HEK293 (cell line): ENCODE data around the gene CFL1.

Experiments
- BCL11A ChIP-seq: fragments of 450-650 bp; formaldehyde crosslinking; IDR thresholded peaks from 2 replicates; pipeline ENCODE4 v1.5.1; 2016; ENCODE audit warnings: low read depth, missing biosample characterization, missing genetic modification characterization
- KLF10 ChIP-seq: fragments of 450-650 bp; IDR thresholded peaks from 2 replicates; pipeline ENCODE4 v1.5.1; 2018; ENCODE audit warnings: missing biosample characterization, mild to moderate bottlenecking, missing genetic modification characterization
- KLF9 ChIP-seq: fragments of 450-650 bp; formaldehyde crosslinking; IDR thresholded peaks from 2 replicates; pipeline ENCODE4 v1.5.1; 2016; ENCODE audit warnings: missing biosample characterization, missing genetic modification characterization, low read depth
- MZF1 ChIP-seq: fragments of 450-650 bp; formaldehyde crosslinking; IDR thresholded peaks from 2 replicates; pipeline ENCODE4 v1.5.1; 2017; ENCODE audit warnings: missing biosample characterization, missing genetic modification characterization, borderline replicate concordance
- REPIN1 ChIP-seq: fragments of 450-650 bp; formaldehyde crosslinking; IDR thresholded peaks from 2 replicates; pipeline ENCODE4 v1.5.1; 2017; ENCODE audit warnings: missing biosample characterization, missing genetic modification characterization, low read depth
- ZBTB8A ChIP-seq: fragments of 450-650 bp; formaldehyde crosslinking; IDR thresholded peaks from 2 replicates; pipeline ENCODE4 v1.5.1; 2016; ENCODE audit warnings: missing biosample characterization, missing genetic modification characterization
- ZNF311 ChIP-seq: fragments of 450-650 bp; formaldehyde crosslinking; IDR thresholded peaks from 2 replicates; pipeline ENCODE4 v1.5.1; 2017; ENCODE audit warnings: missing biosample characterization, missing genetic modification characterization, borderline replicate concordance
- ZNF404 ChIP-seq: fragments of 450-650 bp; formaldehyde crosslinking; IDR thresholded peaks from 2 replicates; pipeline ENCODE4 v1.5.1; 2017; ENCODE audit warnings: missing biosample characterization, missing genetic modification characterization
- ZNF416 ChIP-seq: fragments of 450-650 bp; formaldehyde crosslinking; IDR thresholded peaks from 2 replicates; pipeline ENCODE4 v1.5.1; 2016; ENCODE audit warnings: missing biosample characterization, missing genetic modification characterization
- ZNF423 ChIP-seq: fragments of 450-650 bp; formaldehyde crosslinking; IDR thresholded peaks from 2 replicates; pipeline ENCODE4 v1.5.1; 2016; ENCODE audit warnings: missing biosample characterization, missing genetic modification characterization
- ZNF473 ChIP-seq: fragments of 450-650 bp; formaldehyde crosslinking; IDR thresholded peaks from 2 replicates; pipeline ENCODE4 v1.5.1; 2017; ENCODE audit warnings: missing biosample characterization, missing genetic modification characterization
- ZNF514 ChIP-seq: fragments of 450-650 bp; formaldehyde crosslinking; IDR thresholded peaks from 2 replicates; pipeline ENCODE4 v1.5.1; 2016; ENCODE audit warnings: missing biosample characterization, missing genetic modification characterization
- ZNF530 ChIP-seq: fragments of 450-650 bp; formaldehyde crosslinking; IDR thresholded peaks from 2 replicates; pipeline ENCODE4 v1.5.1; 2016; ENCODE audit warnings: low read depth, missing biosample characterization, missing genetic modification characterization
- ZNF558 ChIP-seq: fragments of 450-650 bp; formaldehyde crosslinking; IDR thresholded peaks from 2 replicates; pipeline ENCODE4 v1.5.1; 2016; ENCODE audit warnings: missing biosample characterization, missing genetic modification characterization
- ZNF626 ChIP-seq: fragments of 450-650 bp; sonication (Bioruptor Pico); formaldehyde crosslinking; IDR thresholded peaks from 2 replicates; pipeline ENCODE4 v1.5.1; 2018; ENCODE audit warnings: missing biosample characterization, missing genetic modification characterization, inconsistent platforms
- ZNF707 ChIP-seq: fragments of 450-650 bp; formaldehyde crosslinking; IDR thresholded peaks from 2 replicates; pipeline ENCODE4 v1.5.1; 2016; ENCODE audit warnings: missing biosample characterization, missing genetic modification characterization
- ZNF776 ChIP-seq: fragments of 450-650 bp; formaldehyde crosslinking; IDR thresholded peaks from 2 replicates; pipeline ENCODE4 v1.5.0; 2017; ENCODE audit warnings: missing biosample characterization, missing genetic modification characterization, borderline replicate concordance
- ZSCAN16 ChIP-seq: fragments of 450-650 bp; formaldehyde crosslinking; IDR thresholded peaks from 2 replicates; pipeline ENCODE4 v1.5.1; 2016; ENCODE audit warnings: missing biosample characterization, missing genetic modification characterization
- ZSCAN30 ChIP-seq: fragments of 450-650 bp; IDR thresholded peaks from 2 replicates; pipeline ENCODE4 v1.5.1; 2018; ENCODE audit warnings: missing biosample characterization, mild to moderate bottlenecking, missing genetic modification characterization, moderate library complexity
- TF ChIP-seq, protein P1 (sequence below): fragments of 450-650 bp; formaldehyde crosslinking; IDR thresholded peaks from 2 replicates; pipeline ENCODE4 v1.5.1; 2017; ENCODE audit warnings: missing biosample characterization, missing genetic modification characterization
- TF ChIP-seq, protein P2 (sequence below): fragments of 450-650 bp; formaldehyde crosslinking; IDR thresholded peaks from 2 replicates; pipeline ENCODE4 v1.5.1; 2016; ENCODE audit warnings: missing biosample characterization, missing genetic modification characterization
- TF ChIP-seq, protein P3 (sequence below): fragments of 450-650 bp; formaldehyde crosslinking; IDR thresholded peaks from 2 replicates; pipeline ENCODE4 v1.5.1; 2016; ENCODE audit warnings: missing biosample characterization, missing genetic modification characterization
- TF ChIP-seq, protein P4 (sequence below): fragments of 450-650 bp; formaldehyde crosslinking; IDR thresholded peaks from 2 replicates; pipeline ENCODE4 v1.5.1; 2016; ENCODE audit warnings: missing biosample characterization, missing genetic modification characterization
- TF ChIP-seq, protein P5 (sequence below): fragments of 450-650 bp; formaldehyde crosslinking; IDR thresholded peaks from 2 replicates; pipeline ENCODE4 v1.5.1; 2016; ENCODE audit warnings: missing biosample characterization, missing genetic modification characterization
- TF ChIP-seq, protein P6 (sequence below): fragments of 450-650 bp; formaldehyde crosslinking; IDR thresholded peaks from 2 replicates; pipeline ENCODE4 v1.5.1; 2016; ENCODE audit warnings: missing biosample characterization, missing genetic modification characterization
- TF ChIP-seq, protein P7 (sequence below): fragments of 450-650 bp; formaldehyde crosslinking; IDR thresholded peaks from 2 replicates; pipeline ENCODE4 v1.5.1; 2016; ENCODE audit warnings: missing biosample characterization, missing genetic modification characterization

Gene CFL1

DNA sequence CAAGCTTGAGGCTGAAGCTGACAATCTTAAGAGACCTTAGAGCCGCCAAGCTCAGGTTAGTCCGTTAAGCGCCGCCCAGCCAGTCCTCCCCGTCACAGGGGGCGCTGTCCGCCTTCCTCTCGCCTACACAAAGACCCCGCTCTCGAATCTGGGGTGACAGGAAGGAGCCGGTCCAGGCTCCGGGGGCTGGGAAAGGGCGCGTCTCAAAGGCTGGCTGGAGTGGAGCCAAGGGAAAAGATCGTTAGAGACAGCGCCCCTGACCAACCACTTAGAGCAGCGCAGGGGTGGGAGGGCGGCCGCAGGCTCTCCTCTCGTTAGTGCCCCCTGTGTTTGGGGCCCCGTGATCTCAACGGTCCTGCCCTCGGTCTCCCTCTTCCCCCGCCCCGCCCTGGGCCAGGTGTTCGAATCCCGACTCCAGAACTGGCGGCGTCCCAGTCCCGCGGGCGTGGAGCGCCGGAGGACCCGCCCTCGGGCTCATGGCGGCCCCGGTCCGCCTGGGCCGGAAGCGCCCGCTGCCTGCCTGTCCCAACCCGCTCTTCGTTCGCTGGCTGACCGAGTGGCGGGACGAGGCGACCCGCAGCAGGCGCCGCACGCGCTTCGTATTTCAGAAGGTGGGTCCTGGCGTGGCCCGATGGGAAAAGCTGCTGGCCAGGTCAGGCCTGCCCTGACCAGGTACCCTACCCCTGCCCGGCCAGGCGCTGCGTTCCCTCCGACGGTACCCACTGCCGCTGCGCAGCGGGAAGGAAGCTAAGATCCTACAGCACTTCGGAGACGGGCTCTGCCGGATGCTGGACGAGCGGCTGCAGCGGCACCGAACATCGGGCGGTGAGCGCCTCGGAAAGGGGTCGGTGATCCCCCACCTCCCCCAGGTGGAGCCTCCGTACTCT lies 2.5 kb upstream of the CFL1 start, which contains the start of gene MUS81 (continued):
- TF ChIP-seq BCL11A (tag by site-specific recombination) (peak; percentile 21; the same call in 1 of the 2 replicates), ZNF514 (tag by site-specific recombination) (no peak), ZNF423 (tag by site-specific recombination) (0 out of 2 replicates have a peak, but pooled peaks have one; percentile 6), ZBTB8A (peak; percentile 100), ZNF626 (tag by site-specific recombination) (no peak), ZNF473 (tag by site-specific recombination) (no peak), ZNF776 (tag by site-specific recombination) (no peak), ZSCAN16 (tag by site-specific recombination) (no peak), ZNF404 (no peak), ZNF416 (tag by site-specific recombination) (no peak), MZF1 (no peak; the same call in 1 of the 2 replicates), KLF9 (tag by site-specific recombination) (peak; percentile 47; the same call in 1 of the 2 replicates), ZNF558 (tag by site-specific recombination) (peak; percentile 58; the same call in 1 of the 2 replicates), ZSCAN30 (tag by site-specific recombination) (peak; percentile 68), KLF10 (tag by site-specific recombination) (peak; percentile 99), ZNF311 (no peak), ZNF707 (tag by site-specific recombination) (no peak), REPIN1 (tag by site-specific recombination) (no peak), ZNF530 (tag by site-specific recombination) (no peak)
- TF ChIP-seq, protein P1, sequence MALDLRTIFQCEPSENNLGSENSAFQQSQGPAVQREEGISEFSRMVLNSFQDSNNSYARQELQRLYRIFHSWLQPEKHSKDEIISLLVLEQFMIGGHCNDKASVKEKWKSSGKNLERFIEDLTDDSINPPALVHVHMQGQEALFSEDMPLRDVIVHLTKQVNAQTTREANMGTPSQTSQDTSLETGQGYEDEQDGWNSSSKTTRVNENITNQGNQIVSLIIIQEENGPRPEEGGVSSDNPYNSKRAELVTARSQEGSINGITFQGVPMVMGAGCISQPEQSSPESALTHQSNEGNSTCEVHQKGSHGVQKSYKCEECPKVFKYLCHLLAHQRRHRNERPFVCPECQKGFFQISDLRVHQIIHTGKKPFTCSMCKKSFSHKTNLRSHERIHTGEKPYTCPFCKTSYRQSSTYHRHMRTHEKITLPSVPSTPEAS (tag by site-specific recombination) = no peak
- TF ChIP-seq, protein P2, sequence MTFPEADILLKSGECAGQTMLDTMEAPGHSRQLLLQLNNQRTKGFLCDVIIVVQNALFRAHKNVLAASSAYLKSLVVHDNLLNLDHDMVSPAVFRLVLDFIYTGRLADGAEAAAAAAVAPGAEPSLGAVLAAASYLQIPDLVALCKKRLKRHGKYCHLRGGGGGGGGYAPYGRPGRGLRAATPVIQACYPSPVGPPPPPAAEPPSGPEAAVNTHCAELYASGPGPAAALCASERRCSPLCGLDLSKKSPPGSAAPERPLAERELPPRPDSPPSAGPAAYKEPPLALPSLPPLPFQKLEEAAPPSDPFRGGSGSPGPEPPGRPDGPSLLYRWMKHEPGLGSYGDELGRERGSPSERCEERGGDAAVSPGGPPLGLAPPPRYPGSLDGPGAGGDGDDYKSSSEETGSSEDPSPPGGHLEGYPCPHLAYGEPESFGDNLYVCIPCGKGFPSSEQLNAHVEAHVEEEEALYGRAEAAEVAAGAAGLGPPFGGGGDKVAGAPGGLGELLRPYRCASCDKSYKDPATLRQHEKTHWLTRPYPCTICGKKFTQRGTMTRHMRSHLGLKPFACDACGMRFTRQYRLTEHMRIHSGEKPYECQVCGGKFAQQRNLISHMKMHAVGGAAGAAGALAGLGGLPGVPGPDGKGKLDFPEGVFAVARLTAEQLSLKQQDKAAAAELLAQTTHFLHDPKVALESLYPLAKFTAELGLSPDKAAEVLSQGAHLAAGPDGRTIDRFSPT (tag by site-specific recombination) = peak; percentile 75
- TF ChIP-seq, protein P3, sequence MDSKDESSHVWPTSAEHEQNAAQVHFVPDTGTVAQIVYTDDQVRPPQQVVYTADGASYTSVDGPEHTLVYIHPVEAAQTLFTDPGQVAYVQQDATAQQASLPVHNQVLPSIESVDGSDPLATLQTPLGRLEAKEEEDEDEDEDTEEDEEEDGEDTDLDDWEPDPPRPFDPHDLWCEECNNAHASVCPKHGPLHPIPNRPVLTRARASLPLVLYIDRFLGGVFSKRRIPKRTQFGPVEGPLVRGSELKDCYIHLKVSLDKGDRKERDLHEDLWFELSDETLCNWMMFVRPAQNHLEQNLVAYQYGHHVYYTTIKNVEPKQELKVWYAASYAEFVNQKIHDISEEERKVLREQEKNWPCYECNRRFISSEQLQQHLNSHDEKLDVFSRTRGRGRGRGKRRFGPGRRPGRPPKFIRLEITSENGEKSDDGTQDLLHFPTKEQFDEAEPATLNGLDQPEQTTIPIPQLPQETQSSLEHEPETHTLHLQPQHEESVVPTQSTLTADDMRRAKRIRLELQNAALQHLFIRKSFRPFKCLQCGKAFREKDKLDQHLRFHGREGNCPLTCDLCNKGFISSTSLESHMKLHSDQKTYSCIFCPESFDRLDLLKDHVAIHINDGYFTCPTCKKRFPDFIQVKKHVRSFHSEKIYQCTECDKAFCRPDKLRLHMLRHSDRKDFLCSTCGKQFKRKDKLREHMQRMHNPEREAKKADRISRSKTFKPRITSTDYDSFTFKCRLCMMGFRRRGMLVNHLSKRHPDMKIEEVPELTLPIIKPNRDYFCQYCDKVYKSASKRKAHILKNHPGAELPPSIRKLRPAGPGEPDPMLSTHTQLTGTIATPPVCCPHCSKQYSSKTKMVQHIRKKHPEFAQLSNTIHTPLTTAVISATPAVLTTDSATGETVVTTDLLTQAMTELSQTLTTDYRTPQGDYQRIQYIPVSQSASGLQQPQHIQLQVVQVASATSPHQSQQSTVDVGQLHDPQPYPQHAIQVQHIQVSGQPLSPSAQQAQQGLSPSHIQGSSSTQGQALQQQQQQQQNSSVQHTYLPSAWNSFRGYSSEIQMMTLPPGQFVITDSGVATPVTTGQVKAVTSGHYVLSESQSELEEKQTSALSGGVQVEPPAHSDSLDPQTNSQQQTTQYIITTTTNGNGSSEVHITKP (tag by site-specific recombination) = peak; percentile 73; the same call in 1 of the 2 replicates
- TF ChIP-seq, protein P4, sequence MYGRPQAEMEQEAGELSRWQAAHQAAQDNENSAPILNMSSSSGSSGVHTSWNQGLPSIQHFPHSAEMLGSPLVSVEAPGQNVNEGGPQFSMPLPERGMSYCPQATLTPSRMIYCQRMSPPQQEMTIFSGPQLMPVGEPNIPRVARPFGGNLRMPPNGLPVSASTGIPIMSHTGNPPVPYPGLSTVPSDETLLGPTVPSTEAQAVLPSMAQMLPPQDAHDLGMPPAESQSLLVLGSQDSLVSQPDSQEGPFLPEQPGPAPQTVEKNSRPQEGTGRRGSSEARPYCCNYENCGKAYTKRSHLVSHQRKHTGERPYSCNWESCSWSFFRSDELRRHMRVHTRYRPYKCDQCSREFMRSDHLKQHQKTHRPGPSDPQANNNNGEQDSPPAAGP (tag by site-specific recombination) = no peak; the same call in 1 of the 2 replicates
- TF ChIP-seq, protein P5, sequence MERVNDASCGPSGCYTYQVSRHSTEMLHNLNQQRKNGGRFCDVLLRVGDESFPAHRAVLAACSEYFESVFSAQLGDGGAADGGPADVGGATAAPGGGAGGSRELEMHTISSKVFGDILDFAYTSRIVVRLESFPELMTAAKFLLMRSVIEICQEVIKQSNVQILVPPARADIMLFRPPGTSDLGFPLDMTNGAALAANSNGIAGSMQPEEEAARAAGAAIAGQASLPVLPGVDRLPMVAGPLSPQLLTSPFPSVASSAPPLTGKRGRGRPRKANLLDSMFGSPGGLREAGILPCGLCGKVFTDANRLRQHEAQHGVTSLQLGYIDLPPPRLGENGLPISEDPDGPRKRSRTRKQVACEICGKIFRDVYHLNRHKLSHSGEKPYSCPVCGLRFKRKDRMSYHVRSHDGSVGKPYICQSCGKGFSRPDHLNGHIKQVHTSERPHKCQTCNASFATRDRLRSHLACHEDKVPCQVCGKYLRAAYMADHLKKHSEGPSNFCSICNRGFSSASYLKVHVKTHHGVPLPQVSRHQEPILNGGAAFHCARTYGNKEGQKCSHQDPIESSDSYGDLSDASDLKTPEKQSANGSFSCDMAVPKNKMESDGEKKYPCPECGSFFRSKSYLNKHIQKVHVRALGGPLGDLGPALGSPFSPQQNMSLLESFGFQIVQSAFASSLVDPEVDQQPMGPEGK (tag by site-specific recombination) = peak; percentile 94
- TF ChIP-seq, protein P6, sequence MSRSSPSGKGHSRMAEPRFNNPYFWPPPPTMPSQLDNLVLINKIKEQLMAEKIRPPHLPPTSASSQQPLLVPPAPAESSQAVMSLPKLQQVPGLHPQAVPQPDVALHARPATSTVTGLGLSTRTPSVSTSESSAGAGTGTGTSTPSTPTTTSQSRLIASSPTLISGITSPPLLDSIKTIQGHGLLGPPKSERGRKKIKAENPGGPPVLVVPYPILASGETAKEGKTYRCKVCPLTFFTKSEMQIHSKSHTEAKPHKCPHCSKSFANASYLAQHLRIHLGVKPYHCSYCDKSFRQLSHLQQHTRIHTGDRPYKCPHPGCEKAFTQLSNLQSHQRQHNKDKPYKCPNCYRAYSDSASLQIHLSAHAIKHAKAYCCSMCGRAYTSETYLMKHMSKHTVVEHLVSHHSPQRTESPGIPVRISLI (tag by site-specific recombination) = no peak
- TF ChIP-seq, protein P7, sequence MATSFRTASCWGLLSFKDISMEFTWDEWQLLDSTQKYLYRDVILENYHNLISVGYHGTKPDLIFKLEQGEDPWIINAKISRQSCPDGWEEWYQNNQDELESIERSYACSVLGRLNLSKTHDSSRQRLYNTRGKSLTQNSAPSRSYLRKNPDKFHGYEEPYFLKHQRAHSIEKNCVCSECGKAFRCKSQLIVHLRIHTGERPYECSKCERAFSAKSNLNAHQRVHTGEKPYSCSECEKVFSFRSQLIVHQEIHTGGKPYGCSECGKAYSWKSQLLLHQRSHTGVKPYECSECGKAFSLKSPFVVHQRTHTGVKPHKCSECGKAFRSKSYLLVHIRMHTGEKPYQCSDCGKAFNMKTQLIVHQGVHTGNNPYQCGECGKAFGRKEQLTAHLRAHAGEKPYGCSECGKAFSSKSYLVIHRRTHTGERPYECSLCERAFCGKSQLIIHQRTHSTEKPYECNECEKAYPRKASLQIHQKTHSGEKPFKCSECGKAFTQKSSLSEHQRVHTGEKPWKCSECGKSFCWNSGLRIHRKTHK (tag by site-specific recombination) = no peak
